Sigmoid colon (tissue), 3 donors: ENCODE measurements around the gene XPNPEP2.

Source experiments
- POLR2A ChIP-seq, 2 donors: fragments of 450-650 bp; IDR thresholded peaks; one replicate each; pipeline ENCODE4 v1.6.1; 2016; ENCODE audit warnings: antibody characterized with exemption in 2 of 2, mild to moderate bottlenecking in 2 of 2, moderate library complexity in 2 of 2
- TF ChIP-seq, protein P1 (sequence below), 4 experiments: fragments of 450-650 bp in 3 of 4; fragments of 200-600 bp in 1 of 4; IDR thresholded peaks; one replicate each; pipeline ENCODE4 v1.5.1; 2016 to 2019; ENCODE audit warnings: antibody characterized with exemption in 4 of 4, mild to moderate bottlenecking in 3 of 4, moderate library complexity in 2 of 4

DNA sequence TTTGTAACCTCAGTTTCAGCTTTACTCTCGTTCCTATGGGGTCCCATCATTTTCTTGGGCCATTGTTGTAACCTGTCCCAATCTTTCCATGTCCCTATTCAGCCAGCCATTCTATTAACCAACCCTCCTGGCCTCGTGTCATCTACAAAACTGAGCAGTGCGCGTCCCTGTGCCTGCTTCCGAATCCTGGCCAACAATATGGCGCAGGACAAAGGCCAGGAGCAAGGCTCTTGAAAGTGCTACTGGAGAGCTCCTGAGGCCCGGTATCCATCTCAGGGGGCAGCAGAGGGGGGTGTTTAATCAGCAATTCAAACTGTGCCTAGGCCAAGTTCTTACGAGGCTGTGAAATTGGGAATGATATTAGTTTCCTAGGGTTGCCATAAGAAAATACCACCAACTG, 42.8 kb upstream of the XPNPEP2 start:
- no peak for TF ChIP-seq POLR2A (IDR thresholded peaks at IDR 0.05)
- TF ChIP-seq, protein P1, sequence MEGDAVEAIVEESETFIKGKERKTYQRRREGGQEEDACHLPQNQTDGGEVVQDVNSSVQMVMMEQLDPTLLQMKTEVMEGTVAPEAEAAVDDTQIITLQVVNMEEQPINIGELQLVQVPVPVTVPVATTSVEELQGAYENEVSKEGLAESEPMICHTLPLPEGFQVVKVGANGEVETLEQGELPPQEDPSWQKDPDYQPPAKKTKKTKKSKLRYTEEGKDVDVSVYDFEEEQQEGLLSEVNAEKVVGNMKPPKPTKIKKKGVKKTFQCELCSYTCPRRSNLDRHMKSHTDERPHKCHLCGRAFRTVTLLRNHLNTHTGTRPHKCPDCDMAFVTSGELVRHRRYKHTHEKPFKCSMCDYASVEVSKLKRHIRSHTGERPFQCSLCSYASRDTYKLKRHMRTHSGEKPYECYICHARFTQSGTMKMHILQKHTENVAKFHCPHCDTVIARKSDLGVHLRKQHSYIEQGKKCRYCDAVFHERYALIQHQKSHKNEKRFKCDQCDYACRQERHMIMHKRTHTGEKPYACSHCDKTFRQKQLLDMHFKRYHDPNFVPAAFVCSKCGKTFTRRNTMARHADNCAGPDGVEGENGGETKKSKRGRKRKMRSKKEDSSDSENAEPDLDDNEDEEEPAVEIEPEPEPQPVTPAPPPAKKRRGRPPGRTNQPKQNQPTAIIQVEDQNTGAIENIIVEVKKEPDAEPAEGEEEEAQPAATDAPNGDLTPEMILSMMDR (IDR thresholded peaks at IDR 0.05): no peak
